OCI-LY1 (cell line): ENCODE data around the gene STX5.

Source experiments
- H2AFZ ChIP-seq: fragments of 200-600 bp; sonication (generic), shearing (Covaris generic); 2 replicates; pipeline ENCODE4 v1.6.0; 2014; ENCODE audit warnings: antibody characterized with exemption, mild to moderate bottlenecking, low read length
- H3F3A ChIP-seq: fragments of 200-600 bp; sonication (generic), shearing (Covaris generic); 2 replicates; pipeline ENCODE4 v1.6.0; 2014; ENCODE audit warnings: mild to moderate bottlenecking, antibody characterized with exemption, low read length, moderate library complexity; ENCODE audit not compliant: insufficient read depth
- H3K27ac ChIP-seq: fragments of 200-600 bp; sonication (generic); 2 replicates; pipeline ENCODE4 v1.5.1; 2014; ENCODE audit warnings: low read length, mixed run types, mild to moderate bottlenecking, low read depth; ENCODE audit not compliant: poor library complexity, severe bottlenecking
- H3K27me3 ChIP-seq: fragments of 200-600 bp; sonication (generic); 2 replicates; pipeline ENCODE4 v1.6.0; 2014; ENCODE audit warnings: antibody characterized with exemption, mild to moderate bottlenecking, low read length, moderate library complexity; ENCODE audit not compliant: insufficient read depth
- H3K36me3 ChIP-seq: fragments of 200-600 bp; sonication (generic); 2 replicates; pipeline ENCODE4 v1.6.1; 2014; ENCODE audit warnings: mild to moderate bottlenecking, antibody characterized with exemption, low read length, moderate library complexity, mixed read lengths; ENCODE audit not compliant: insufficient read depth
- H3K4me1 ChIP-seq: fragments of 200-600 bp; sonication (generic); 2 replicates; pipeline ENCODE4 v1.5.1; 2014; ENCODE audit warnings: mild to moderate bottlenecking, low read length, moderate library complexity; ENCODE audit not compliant: insufficient read depth, severe bottlenecking
- H3K4me2 ChIP-seq: fragments of 200-600 bp; sonication (generic), shearing (Covaris generic); 2 replicates; pipeline ENCODE4 v1.6.1; 2014; ENCODE audit warnings: low read length
- H3K4me3 ChIP-seq: fragments of 200-600 bp; sonication (generic); 2 replicates; pipeline ENCODE4 v1.5.1; 2014; ENCODE audit warnings: low read length, low read depth, mild to moderate bottlenecking, mixed read lengths; ENCODE audit not compliant: poor library complexity, severe bottlenecking
- H3K79me2 ChIP-seq: fragments of 200-600 bp; shearing (Covaris generic); 2 replicates; pipeline ENCODE4 v1.6.1; 2016; ENCODE audit warnings: mixed run types, low read length, mixed read lengths; ENCODE audit not compliant: insufficient read depth
- H3K9ac ChIP-seq: fragments of 200-600 bp; sonication (generic), shearing (Covaris generic); 2 replicates; pipeline ENCODE4 v1.6.1; 2014; ENCODE audit warnings: mild to moderate bottlenecking, low read length, mixed read lengths
- H3K9me2 ChIP-seq: fragments of 200-600 bp; sonication (generic), shearing (Covaris generic); 2 replicates; pipeline ENCODE4 v1.6.1; 2014; ENCODE audit warnings: low read depth, mild to moderate bottlenecking, low read length, mixed read lengths
- H3K9me3 ChIP-seq: fragments of 200-600 bp; shearing (Covaris generic); 2 replicates; pipeline ENCODE4 v1.6.1; 2014; ENCODE audit warnings: low read length, mixed read lengths
- H4K20me1 ChIP-seq: fragments of 200-600 bp; sonication (generic), shearing (Covaris generic); 2 replicates; pipeline ENCODE4 v1.6.0; 2016; ENCODE audit warnings: mild to moderate bottlenecking, low read length; ENCODE audit not compliant: insufficient read depth
- EZH2 ChIP-seq: fragments of 200-600 bp; sonication (generic), shearing (Covaris generic); IDR thresholded peaks from 2 replicates; pipeline ENCODE4 v1.8.0; 2017; ENCODE audit warnings: borderline replicate concordance, mixed run types, mild to moderate bottlenecking, antibody characterized with exemption, low read length, moderate library complexity, mixed read lengths
- TF ChIP-seq, protein P1 (sequence below): fragments of 200-600 bp; sonication (generic), shearing (Covaris generic); IDR thresholded peaks from 2 replicates; pipeline ENCODE4 v1.5.1; 2017; ENCODE audit warnings: mild to moderate bottlenecking, antibody characterized with exemption, low read length, moderate library complexity, mixed read lengths

STX5 gene

DNA sequence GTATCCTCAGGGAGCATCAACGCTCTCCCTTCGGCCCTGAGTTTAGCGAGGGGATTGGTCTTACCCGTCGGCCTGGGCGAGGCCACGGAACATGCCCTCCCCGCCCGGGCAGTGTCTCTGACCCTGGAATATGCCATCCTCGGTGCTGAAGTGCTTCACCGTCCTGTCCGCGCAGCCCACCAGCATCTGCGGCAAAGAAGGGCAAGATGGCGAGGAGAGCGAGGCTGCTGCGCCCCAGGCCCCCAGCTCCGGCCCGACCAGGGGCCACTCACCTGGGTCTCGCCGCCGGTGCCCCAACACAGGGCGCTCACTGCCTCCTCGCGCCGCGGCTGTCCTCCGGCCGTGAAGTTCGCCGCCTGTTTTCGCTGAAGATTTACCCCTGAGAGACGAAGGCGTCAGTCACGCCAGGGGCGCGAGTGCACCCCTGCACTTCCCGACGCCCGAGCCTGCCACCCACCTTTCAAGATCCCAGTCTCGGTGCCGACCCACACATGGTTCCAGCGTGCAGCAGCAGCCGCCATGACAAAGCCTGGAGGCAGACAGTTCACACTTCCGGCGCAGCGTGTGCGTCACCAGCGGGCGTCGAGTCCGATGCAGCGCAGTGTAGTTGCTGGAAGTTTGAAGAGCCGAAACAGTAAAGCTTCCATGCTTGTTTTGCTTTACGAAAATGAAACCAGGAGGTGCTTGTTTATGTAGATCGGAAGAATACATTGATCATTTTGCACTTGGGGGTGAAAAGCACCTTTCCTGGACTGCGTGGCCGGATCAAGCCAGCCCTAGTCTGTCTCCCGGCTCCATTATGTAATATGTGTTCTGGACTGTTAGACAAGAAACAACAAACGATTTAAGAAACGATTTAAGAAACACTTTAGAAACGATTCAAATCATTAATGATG, 7.4 kb upstream of the STX5 start, which contains the start of gene WDR74:
WDR74 (minus strand) TSS at position 541 of the 896 bp plus-strand sequence; CDS start at position 521, 20 bp downstream.
- no peaks in the 10 kb centered on the region for H3K9me3 ChIP-seq
- H4K20me1 ChIP-seq: no peaks in the 10 kb centered on the region
- no peaks in the 10 kb centered on the region for H3F3A ChIP-seq
- H3K27me3 ChIP-seq: no peaks in the 10 kb centered on the region
- H3K79me2 ChIP-seq: peaks cover 18% of the 10 kb centered on the region
- H3K27ac ChIP-seq: peak within 1 kb of the TSS; percentile 95
- peak within 1 kb of the TSS; percentile 81 for H3K4me3 ChIP-seq
- peaks cover 35% of the 10 kb centered on the region for H3K36me3 ChIP-seq
- peak within 1 kb of the TSS; percentile 76 for H3K4me2 ChIP-seq
- peaks cover 38% of the 10 kb centered on the region for H3K4me1 ChIP-seq
- no peak for TF ChIP-seq EZH2
- no peaks in the 10 kb centered on the region for H3K9me2 ChIP-seq
- H2AFZ ChIP-seq: no peak within 1 kb of the TSS
- H3K9ac ChIP-seq: peak within 1 kb of the TSS; percentile 86

DNA sequence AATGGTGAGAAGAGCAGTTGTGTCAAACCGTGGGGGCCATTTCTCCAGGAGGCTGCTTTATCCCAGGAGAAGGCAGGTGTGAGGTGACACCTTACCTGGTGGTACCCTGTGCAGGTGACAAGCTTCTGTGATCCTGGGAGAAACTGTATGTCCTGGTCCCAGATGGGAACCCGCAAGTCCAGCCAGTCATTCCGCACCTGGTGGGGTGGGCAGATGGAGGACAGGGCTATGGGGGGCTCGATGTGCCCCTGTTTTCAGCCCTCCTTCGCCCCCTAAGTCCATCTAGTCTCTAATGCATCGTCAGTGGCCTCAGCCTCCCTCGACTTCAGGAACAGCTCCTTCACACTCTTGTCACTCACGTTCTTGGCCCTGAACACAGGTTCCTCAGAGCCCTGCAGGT, 3.5 kb upstream of the STX5 start:
- Histone ChIP-seq H4K20me1 (no peaks in the 10 kb centered on the region), H3K9ac (no peak overlapping the region), H3K9me3 (no peaks in the 10 kb centered on the region), H3K4me1 (peaks cover 34% of the 10 kb centered on the region), H3K36me3 (peaks cover 44% of the 10 kb centered on the region), H3K79me2 (peaks cover 25% of the 10 kb centered on the region), H3K27ac (no peak overlapping the region), H3K27me3 (no peaks in the 10 kb centered on the region), H3K4me3 (no peak overlapping the region), H3F3A (no peaks in the 10 kb centered on the region), H2AFZ (no peak overlapping the region), H3K9me2 (no peaks in the 10 kb centered on the region), H3K4me2 (no peak overlapping the region)
- TF ChIP-seq, protein P1, sequence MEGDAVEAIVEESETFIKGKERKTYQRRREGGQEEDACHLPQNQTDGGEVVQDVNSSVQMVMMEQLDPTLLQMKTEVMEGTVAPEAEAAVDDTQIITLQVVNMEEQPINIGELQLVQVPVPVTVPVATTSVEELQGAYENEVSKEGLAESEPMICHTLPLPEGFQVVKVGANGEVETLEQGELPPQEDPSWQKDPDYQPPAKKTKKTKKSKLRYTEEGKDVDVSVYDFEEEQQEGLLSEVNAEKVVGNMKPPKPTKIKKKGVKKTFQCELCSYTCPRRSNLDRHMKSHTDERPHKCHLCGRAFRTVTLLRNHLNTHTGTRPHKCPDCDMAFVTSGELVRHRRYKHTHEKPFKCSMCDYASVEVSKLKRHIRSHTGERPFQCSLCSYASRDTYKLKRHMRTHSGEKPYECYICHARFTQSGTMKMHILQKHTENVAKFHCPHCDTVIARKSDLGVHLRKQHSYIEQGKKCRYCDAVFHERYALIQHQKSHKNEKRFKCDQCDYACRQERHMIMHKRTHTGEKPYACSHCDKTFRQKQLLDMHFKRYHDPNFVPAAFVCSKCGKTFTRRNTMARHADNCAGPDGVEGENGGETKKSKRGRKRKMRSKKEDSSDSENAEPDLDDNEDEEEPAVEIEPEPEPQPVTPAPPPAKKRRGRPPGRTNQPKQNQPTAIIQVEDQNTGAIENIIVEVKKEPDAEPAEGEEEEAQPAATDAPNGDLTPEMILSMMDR: no peak
- no peak for TF ChIP-seq EZH2

DNA sequence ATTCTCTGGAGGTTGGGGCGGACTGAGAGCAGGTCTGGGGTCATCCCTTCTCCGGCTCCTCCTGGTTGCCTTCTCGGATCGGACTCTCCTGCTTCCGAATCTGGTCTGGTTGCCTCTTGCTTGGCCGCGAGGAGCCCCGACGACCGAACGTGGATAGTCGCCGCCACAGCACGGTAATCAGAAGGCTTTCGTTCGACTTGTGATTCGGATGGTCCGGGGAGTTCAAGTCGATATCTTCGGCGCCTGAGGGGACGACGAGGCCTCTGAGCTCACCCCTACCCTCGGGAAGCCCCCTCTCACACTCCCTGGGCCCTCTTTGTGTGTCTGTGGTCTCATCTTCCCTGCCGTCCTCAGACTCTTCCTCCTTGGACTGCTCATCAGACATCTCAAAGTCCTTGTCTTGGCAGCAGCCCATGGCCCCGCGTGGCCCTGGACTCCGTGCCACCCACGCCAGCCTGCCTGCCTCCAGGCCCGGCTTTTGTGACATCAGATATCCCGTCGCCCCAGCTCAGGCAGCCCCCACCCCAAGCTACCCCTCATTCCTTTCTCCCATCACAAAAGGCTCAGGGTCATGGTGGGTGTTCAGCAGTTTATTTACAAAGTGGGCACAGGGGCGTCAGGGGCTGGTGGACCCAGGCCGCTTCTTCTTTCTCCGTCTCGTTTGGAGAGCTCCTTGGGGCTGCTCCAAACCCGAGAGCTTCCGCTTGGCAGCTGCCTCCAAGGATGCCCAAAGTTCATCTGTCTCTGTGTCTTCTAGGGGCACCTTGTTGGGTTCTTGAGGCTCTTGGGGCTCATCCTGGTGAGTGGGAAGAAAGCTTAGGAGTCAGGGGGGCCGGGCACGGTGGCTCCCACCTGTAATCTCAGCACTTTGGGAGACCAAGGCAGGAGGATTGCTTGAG, 734 bp upstream of the STX5 start, which contains the start of gene TEX54:
TEX54 (minus strand) TSS at position 506 of the 899 bp plus-strand sequence.
- no peaks in the 10 kb centered on the region for H3K9me2 ChIP-seq
- H3K4me2 ChIP-seq: peak within 1 kb of the TSS; percentile 66
- H3K27ac ChIP-seq: peak within 1 kb of the TSS; percentile 65
- H2AFZ ChIP-seq: no peak within 1 kb of the TSS
- no peaks in the 10 kb centered on the region for H3K9me3 ChIP-seq
- no peaks in the 10 kb centered on the region for H4K20me1 ChIP-seq
- no peaks in the 10 kb centered on the region for H3K27me3 ChIP-seq
- peak within 1 kb of the TSS; percentile 81 for H3K4me3 ChIP-seq
- peak within 1 kb of the TSS; percentile 81 for H3K9ac ChIP-seq
- H3K36me3 ChIP-seq: peaks cover 46% of the 10 kb centered on the region
- peaks cover 15% of the 10 kb centered on the region for H3K79me2 ChIP-seq
- peaks cover 24% of the 10 kb centered on the region for H3K4me1 ChIP-seq
- no peaks in the 10 kb centered on the region for H3F3A ChIP-seq
- TF ChIP-seq EZH2: no peak
- TF ChIP-seq, protein P1: no peak
